Breast epithelium (tissue), 3 donors: ENCODE results near the gene GNAI3.

Experiments used
- CTCF ChIP-seq, 3 donors: fragments of 450-650 bp; IDR thresholded peaks; one replicate each; pipeline ENCODE4 v1.5.1; 2016 to 2017; ENCODE audit warnings: antibody characterized with exemption in 3 of 3, mild to moderate bottlenecking in 3 of 3, moderate library complexity in 3 of 3
- POLR2A ChIP-seq: fragments of 450-650 bp; IDR thresholded peaks from one replicate; pipeline ENCODE4 v1.6.1; 2016; ENCODE audit warnings: antibody characterized with exemption, mild to moderate bottlenecking, moderate library complexity
- POLR2AphosphoS5 ChIP-seq, 3 donors: sonication (generic); formaldehyde crosslinking; IDR thresholded peaks; one replicate each; pipeline ENCODE4 v1.6.1; 2017; ENCODE audit warnings: antibody characterized with exemption in 3 of 3

- TF ChIP-seq CTCF (IDR thresholded peaks at IDR 0.05) (no peak), POLR2A (no peak), POLR2AphosphoS5 (IDR thresholded peaks at IDR 0.05) (no peak)
Measured at GRCh38 chr1:109531826-109532364, 16.5 kb upstream of the GNAI3 start.
